NOMO-1 (cell line): ENCODE measurements around the gene SMTNL2.
"Not testable (repeated sequence)": the region's sequence is repeated elsewhere in the genome, so short reads cannot be mapped to it uniquely, and the experiment has no call there.

Experiments used
- DNase-seq, 2 experiments: peaks; one replicate each; lab custom pipeline; 2025; ENCODE audit not compliant: unreplicated experiment in 2 of 2; lab: John Stamatoyannopoulos, UW

The SMTNL2 gene

DNA sequence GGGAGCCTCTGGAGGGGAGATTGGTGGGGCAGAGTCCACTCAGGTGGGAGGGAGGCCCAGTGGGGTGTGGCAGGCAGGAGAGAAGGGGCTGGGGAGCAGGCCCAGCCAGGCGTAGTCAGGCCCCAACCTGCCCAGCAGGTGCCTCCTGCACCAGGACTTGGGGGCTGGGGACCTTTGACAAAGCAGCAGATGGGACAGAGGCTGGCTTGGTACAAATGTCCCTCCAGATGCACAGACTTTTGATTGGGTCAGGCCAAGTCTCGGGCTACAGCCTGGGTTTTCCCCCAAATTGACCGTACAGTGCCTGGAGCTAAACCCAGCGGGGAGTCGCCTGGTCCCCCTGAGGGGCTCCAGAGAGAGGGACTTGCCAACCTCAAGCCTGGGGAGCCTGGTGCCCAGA, 24.4 kb upstream of the SMTNL2 start:
- DNase-seq: no peak

- no peak for DNase-seq
Observed at GRCh38 chr17:4560421-4560820, 23.9 kb upstream of the SMTNL2 start, which contains the start of gene GGT6. Gene GGT6 (minus strand): TSS chr17:4560577. CDS start chr17:4560521, 56 bp downstream.

GRCh38 chr17:4560837-4561256, 23.5 kb upstream of the SMTNL2 start:
- DNase-seq: no peak

- DNase-seq: no peak
Observed at GRCh38 chr17:4562015-4562969, 22.0 kb upstream of the SMTNL2 start.

GRCh38 chr17:4565209-4566141, 18.9 kb upstream of the SMTNL2 start:
- peak; percentile 78 to 81 for DNase-seq

GRCh38 chr17:4566785-4567184, 17.5 kb upstream of the SMTNL2 start:
- peak; percentile 20 to 45 for DNase-seq

GRCh38 chr17:4569591-4569990, 14.7 kb upstream of the SMTNL2 start:
- no peak for DNase-seq

DNA sequence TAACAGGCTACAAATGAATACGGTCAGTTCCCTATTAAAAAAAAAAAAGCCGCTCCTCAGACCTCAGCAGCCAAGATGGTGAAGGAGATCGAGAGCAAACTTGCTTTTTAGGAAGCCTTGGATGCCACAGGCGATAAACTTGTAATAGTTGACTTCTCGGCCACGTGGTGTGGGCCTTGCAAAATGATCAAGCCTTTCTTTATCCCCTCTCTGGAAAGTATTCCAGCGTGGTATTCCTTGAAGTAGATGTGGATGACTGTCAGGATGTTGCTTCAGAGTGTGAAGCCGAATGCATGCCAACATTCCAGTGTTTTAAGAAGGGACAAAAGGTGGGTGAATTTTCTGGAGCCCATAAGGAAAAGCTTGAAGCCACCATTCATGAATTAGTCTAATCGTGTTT, 12.2 kb upstream of the SMTNL2 start:
- DNase-seq: no peak

DNA sequence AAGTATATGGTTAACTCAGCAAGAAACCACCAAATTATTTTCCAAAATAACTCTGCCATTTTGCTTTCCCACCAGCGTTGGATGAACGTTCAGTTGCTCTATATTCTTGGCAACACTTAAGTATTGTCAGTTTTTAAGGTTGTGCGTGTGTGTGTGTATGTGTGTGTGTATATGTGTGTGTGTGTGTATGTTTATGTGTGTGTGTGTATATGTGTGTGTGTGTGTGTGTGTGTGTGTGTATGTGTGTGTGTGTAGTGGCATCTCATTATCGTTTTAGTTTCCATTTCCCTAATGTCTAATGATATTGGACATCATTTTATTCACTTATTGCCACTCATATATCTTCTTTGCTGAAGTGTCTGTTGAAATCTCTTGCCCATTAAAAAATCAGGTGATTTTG, 11.2 kb upstream of the SMTNL2 start:
- DNase-seq: no peak

DNA sequence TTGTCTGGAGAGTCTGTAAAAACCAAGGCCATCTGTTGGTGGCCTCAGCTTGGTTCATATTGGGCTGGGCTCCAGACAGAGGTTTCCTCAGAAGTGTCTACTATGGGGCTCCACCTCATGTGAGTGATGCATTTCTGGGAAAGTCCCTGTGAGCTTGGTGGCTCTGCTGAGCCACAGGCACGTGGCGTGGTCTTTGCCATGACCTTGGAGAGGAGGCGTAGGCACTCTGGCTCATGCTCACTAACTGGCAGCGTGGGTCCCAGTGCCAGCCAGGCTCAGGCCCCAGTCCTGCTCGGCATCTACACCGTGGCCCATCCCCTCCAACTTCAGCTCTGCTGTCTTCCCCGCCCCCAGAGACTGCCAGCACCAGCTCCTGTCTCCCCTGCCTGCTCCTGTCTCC, 10.7 kb upstream of the SMTNL2 start:
- DNase-seq: no peak

DNA sequence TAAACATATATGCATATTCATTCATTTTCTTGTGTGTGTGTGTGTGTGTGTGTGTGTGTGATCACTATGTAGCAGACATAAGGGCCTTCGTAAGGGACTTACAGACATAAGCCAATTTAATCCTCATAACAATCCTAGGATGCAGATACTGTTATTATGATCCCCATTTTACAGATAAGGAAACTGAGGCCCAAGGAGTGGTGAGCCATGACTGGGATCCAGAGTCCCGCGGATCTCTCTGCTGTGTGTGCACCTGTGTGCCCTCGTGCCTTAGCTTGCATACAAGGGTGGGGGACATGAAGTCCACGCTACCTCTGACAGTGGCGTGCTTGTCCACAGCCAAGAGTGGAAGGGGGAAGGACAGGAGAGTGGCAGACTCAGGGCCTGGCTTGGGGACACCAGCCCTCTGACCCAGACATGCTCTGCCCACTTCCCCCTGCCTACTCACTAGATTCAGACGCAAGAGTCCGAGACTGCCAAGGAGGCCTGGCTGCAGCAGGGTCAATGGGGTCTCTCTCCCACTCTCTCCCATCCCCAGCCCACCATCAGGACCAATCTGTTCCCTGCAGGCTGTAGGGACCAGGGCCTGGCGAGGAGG, 9.8 kb upstream of the SMTNL2 start:
- DNase-seq: no peak

DNA sequence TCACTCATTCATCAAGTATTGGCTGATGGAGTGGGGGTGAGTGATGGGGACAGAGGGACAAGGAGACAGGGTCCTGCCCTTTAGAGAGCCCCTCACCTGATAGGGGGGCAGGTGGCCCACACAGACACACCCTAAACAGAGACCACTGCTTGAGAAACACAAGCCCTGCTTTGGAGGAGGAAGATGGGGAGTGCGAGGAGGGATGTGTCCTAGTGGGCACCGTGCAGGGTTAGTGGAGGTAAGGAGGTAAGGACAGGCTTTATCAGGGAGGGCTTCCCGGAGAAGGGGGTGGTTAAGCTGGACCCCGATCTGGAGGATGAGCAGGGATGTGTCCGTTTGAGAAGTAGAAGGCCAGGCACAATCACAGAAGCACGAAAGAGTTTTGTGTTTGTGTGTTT, 8.2 kb upstream of the SMTNL2 start:
- DNase-seq: no peak

DNA sequence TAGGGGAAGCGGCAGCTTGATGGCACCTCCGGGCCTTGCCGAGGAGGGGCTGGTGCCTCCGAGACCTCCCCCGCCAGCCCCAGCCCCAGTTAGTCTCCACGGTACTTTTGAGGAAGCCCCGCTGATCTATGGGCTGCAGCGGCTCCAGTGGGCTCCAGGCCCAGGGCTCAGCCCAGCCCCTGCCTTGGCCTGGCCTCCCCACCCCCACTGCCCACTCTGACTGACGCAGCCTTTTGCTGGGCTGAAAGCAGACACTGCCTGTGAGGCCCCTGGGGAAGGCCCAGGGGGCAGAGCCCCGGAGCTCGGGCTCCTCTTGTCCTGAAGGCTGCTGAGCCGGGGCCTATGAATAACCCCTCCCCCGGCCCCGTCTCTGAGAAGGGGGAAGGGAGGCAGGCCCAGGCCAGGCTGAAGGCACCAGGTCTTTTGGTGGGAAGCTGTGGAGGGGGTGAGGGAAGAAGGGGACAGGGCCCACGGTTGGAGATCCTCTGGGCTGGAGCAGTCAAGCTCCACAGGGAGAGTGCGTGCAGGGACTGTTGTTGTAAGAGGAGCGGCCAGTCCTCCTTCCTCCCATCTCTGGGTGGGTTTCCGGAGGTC, 7.5 kb upstream of the SMTNL2 start:
- DNase-seq: no peak

- no peak for DNase-seq
Observed at GRCh38 chr17:4577386-4577993, 6.8 kb upstream of the SMTNL2 start.

GRCh38 chr17:4578349-4578748, 6.0 kb upstream of the SMTNL2 start:
- not testable (repeated sequence) for DNase-seq

DNA sequence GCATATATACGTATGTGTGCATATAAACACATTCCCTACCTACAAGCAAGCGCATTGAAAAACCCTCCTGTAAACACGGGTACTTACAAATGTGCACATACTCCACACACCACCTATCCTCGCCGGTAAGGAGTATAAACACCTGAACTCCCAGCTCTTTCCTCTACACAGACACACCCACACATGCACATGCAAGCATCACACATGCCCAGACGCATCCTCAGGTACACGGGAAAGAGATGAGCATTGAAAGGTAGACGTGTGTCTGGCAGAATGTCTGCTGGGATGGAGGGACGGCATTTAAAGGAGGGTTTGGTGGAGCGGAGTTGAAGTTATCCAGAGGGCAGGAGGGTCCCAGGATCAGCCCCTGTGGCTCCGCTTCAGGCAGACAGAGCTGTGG, 4.7 kb upstream of the SMTNL2 start:
- DNase-seq: no peak

DNA sequence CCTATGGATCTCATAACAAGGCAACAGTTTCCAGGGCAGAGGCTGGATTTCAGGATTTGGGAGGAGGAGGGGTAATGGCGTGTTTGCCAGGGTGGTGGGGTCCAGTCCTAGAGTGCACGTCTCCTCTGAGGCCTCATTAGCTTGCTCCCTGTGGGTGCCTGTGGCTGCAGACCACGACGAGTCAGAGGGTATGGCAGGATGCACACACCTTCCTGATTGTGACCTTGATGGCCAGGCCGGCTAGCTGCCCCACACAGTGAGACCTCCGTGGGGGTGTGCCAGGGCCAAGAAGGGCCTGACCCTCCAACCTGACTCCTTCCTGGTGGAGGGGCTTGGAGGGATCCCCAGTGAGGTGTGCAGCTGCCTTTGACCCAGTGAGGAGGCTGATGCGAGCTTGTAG, 4.0 kb upstream of the SMTNL2 start:
- DNase-seq: no peak

- no peak for DNase-seq
Observed at GRCh38 chr17:4582101-4582501, 2.2 kb upstream of the SMTNL2 start.

DNA sequence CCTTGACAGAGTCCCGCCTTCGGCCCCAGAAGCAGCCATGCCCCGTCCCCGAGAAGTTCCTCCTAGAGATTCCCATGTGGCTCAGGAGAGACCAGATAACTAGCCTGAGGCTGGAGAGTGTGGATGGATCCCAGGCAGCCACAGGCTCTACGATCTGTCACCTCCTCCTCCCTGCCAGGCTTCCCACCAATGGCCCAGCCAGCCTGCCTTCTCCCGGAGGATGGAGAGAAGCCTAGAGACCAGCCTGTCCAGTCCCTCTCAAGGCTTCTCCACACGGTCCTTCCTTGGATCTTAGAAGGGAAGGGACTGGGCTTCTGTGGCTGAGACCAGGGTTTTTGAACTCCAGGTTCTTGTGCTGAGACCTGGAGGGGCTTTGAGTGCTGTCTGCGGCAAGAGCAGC, 1.6 kb upstream of the SMTNL2 start:
- DNase-seq: no peak

- DNase-seq: no peak
Observed at GRCh38 chr17:4583206-4583605, 1.1 kb upstream of the SMTNL2 start.
